HG03159 (cell line): Measurements from ENCODE around the gene FN3K.
"Not testable (repeated sequence)": the region's sequence is repeated elsewhere in the genome, so short reads cannot be mapped to it uniquely, and the experiment has no call there.

ENCODE experiments used
- ATAC-seq: cut with Tn5 transposase; IDR thresholded peaks from one replicate; pipeline ENCODE4 v1.9.1; 2021; ENCODE audit warnings: mild to moderate bottlenecking, moderate library complexity; ENCODE audit not compliant: unreplicated experiment

FN3K gene

DNA sequence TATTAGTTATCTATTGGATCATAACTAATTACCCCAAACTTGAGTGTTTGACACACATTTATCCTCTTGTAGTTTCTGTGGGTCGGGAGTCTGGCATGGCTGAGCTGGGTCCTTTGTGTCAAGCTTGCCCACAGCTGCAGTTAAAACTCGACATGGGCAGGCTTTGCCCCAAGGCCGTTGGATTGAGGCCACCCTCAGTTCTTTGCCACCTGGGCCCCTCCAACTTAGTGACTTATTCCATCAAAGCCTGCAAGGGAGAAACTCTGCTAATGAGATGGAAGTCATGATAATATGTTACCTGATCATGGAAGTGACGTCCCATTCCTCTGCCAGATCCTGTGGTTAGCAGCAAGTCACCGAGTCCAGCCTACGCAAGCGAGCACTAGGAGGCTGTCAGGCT is 33.6 kb downstream of the FN3K start:
- no peak for ATAC-seq

DNA sequence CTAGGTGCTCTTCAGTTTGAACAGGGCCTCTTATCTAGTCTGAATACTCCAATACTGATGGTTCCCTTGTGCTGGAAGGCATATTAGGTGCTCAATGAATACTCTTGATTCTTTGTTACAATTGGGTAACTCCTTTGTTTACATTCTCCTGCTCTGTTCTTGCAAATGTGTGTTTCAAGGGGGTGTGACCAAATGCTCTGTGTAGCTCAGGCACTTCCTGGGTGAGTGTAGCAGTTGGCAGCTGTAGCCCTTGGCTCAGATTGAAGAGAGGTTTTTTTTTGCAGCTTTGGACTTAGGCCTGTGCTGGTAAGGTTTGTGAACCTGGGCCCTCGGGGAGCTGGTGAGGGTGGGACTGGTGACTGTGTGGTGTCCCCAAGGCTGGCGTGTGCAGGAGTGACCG is 36.6 kb downstream of the FN3K start:
- no peak for ATAC-seq

DNA sequence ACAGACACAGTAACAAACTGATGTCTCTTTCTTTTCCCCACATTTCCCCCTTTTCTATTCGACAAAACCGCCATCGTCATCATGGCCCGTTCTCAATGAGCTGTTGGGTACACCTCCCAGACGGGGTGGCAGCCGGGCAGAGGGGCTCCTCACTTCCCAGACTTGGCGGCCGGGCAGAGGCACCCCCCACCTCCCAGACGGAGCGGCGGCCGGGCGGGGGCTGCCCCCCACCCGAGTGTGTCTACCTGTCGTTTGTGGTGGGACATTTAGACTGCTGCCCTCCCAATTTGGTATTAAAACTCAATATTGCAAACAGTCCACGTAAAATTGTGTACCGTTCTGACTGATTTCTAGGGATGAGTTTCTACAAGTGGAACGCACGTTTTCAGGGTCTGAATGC is 39.0 kb downstream of the FN3K start:
- ATAC-seq: not testable (repeated sequence)

DNA sequence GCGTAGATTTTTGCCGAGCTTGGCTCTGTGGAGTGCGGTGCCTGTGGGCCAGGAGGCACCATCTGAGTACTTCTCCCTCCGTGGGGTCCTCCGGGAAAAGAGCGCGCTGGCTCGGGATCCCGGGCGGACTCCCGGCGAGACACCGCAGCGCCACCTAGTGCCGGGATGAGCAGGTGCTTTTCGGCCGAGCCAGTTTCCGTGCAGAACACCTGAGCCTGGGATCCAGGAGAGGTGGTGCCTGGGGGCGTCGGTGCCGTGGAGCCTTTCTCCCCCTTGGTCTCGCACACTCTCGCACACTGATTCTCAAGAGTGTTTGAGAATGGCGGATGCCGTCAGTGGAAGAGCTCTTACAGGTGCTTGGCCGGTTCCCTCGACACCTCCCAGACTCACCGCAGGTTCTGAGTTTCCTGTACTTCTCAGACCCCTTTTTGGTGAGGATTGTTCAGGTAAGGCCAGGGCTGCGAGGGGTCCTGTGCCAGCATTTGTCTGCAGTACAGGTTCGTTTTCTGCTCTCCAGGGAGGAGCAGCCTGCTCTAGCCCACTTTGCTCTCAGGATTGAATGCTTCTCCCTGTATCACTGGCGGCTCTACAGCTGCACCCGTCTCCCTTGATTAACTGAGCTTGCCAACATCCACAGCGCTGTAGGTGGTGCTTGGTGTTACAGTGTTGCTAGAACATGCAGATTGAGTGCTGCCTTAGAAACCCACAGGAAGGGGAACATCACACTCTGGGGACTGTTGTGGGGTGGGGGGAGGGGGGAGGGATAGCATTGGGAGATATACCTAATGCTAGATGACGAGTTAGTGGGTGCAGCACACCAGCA is 39.8 kb downstream of the FN3K start:
- ATAC-seq: no peak

DNA sequence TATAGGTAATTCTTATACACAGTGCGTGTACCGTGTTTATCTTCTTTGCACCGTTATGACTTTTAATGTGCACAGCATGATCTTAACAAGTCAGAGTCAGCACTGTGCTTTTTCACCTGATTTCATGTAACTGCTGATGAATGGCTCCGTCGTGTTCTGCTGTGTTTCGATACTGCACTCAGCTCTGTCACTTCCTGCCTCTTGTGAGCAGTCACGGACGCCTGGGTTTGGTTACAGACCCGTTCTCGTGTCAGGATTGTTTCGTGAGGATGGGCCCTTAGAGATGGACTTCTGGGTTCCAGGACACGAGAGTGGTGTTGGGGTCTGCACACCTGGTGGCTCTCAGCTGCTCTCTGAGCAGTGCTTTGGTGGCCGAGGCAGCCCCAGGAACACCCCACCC is 41.0 kb downstream of the FN3K start:
- no peak for ATAC-seq

DNA sequence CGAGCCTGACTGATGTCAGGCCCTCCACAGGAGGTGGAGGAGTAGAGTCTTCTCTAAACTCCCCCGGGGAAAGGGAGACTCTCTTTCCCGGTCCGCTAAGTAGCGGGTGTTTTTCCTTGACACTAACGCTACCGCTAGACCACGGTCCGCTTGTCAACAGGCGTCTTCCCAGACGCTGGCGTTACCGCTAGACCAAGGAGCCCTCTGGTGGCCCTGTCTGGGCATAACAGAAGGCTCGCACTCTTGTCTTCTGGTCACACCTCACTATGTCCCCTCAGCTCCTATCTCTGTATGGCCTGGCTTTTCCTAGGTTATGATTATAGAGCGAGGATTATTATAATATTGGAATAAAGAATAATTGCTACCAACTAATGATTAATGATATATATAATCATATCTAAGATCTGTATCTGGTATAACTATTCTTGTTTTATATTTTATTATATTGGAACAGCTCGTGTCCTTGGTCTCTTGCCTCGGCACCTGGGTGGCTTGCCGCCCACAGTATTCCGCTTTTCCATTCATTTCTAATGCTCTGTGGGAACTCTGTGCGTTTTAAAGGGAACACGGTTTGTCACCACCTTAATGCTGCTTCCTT is 42.5 kb downstream of the FN3K start:
- ATAC-seq: not testable (repeated sequence)

DNA sequence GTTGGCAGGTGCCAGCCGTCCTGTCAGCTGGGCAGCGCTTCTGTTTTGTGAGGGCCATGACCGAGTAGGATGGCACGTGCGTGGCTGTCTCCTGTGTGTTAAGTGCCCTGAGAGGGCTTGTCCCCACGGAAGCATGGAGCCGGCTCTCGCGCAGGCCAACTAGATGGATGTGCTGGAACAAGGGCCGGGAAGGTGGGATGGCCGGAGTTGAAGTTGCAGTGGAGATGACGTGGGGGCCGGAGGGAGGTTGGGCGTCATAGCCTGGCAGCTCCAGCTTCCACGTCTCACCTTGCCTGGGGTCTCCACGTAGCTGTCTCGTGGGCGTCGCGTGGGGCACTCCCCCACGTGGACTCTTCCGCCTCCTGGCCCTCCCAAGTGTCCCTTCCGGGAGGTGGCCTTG is 44.1 kb downstream of the FN3K start:
- no peak for ATAC-seq

DNA sequence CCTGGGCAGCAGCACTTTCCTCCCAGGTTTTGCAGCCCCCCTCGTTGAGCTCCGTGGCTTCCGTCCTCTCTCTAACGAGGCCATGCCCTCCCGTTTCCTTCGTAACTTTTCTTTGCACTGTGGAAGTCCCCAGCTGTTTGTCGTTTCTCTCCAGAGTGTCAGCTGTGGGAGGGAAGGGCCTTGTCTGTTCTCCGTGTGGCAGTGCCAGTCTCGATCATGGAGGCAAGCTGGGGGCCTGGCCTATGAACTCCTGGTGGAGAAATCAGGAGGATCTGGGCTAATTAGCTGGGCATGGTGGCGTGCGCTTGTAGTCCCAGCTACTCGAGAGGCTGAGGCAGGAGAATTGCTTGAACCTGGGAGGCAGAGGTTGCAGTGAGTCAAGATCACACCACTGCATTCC is 44.8 kb downstream of the FN3K start:
- no peak for ATAC-seq

DNA sequence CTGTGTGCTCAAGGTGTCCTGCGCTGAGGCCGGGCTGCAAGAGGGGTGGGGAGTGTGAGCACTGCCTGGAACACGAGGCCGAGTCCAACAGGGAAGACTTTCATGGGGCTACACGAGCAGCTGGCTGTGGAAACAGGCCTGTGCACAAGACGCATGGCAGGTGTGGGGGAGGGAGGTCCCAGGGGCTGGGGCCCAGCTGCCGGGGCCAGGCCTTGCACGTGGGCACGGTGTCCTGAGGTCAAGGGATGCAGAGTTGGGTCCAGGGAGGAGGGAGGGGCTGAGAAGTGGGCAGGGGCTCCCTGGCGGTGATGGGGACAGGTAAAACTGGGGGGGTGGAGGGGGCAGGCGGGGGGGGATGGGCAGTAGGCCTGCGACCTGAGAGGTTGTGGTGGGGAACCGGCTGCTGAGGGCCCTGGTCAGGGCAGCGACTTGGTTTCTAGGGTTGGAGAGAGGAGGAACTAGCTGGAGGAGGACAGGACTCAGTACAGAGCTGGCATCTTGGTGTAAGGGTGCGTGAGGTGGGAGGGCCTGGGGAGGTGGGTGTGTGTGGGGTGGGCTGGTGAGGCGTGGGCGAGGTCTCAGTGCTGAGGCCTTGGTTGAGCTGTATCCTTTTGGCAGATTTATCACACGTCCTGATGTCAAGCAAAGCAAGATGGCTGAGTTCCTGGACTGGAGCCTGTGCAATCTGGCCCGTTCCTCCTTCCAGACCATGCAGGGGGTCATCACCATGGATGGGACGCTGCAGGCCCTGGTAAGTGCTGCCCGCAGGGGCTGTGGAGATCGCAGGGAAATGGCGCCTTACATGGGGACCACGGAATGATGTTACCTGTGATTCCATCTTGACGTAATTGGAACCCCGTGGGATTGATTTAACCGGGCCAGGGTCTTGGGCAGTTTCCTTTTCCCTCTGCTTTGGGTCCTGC is 45.8 kb downstream of the FN3K start:
- no peak for ATAC-seq

DNA sequence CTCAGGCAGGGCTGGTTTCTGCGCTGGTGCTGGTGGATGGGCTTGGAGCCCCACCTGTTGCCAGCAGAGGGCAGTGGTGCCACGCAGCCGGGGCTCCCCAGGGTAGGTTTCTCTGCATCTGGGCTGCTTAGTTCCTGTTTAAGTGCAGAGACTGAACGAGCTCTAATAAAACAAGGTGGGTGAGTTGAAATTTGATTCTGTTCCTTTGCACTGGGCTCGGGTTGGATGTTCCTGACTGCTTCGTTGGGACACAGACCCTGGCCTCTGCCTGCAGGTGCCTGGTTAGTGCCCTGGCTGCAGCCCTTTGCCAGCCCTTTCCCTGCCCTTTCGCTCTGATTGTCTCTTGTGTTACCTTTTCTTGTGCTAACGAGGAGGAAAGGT is 46.5 kb downstream of the FN3K start:
- ATAC-seq: no peak

DNA sequence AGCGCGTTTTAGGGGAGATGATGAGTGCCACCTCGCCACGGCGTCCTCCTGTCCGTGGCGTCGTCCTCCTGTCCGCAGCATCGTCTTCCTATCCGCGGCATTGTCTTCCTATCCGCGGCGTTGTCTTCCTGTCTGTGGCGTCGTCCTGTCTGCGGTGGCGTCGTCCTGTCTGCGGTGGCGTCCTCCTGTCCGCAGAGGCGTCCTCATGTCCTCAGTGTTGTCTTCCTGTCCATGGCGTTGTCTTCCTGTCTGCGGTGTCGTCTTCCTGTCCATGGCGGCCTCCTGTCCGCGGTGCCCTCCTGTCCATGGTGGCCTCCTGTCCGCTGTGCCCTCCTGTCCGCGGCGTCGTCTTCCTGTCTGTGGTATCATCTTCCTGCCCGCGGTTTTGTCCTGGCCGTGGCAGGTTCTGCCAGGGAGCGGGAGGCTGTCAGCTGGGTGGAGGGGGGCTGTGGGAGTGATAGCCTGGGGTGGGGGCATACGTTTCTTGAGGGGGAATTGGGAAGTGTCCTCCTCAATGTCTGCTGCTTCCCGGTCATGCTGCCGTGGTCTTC is 47.3 kb downstream of the FN3K start:
- ATAC-seq: no peak

DNA sequence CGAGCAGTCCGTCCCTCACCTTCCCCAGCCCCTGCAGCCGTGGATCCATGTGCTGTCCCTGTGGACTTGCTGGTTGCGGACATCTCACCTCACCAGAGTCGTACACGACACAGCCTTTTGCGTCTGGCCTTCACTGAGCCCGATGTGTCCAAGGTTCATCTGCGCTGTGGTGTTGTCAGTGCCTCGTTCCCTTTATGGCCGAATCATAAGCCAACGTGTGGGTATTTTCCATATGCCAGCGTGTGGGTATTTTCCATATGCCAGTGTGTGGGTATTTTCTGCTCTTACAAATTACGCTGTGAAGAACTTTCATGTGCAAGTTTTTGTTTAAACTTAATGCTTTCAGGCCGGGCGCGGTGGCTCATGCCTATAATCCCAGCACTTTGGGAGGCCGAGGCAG is 48.1 kb downstream of the FN3K start:
- ATAC-seq: no peak

DNA sequence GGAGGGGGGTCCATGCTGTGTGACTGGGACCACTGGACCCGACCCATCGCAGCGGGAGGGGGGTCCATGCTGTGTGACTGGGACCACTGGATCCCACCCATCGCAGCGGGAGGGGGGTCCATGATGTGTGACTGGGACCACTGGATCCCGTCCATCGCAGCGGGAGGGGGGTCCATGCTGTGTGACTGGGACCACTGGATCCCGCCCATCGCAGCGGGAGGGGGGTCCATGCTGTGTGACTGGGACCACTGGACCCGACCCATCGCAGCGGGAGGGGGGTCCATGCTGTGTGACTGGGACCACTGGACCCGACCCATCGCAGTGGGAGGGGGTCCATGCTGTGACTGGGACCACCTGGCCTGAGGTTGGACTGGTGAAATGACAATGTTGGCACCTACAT is 50.2 kb downstream of the FN3K start:
- ATAC-seq: not testable (repeated sequence)

DNA sequence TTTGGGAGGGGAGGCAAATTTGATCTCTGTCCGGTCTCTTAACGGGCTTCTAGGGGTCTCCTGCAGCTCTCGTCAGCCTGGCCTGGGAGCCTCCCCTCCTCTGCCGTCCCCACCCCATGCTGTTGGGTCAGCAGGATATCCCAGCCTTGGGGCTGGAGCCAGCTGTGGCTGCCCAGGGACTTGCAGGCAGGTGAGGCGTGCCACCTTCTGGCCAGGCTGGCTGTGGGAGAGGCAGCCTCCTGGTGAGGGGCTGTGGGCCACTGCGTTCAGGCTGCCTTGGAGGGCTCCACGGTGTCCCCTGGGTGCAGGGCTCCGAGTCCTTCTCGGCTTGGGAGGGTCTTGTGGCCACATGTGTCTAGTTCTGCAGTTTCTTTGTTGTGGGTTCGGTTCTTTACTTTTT is 51.0 kb downstream of the FN3K start:
- ATAC-seq: no peak

DNA sequence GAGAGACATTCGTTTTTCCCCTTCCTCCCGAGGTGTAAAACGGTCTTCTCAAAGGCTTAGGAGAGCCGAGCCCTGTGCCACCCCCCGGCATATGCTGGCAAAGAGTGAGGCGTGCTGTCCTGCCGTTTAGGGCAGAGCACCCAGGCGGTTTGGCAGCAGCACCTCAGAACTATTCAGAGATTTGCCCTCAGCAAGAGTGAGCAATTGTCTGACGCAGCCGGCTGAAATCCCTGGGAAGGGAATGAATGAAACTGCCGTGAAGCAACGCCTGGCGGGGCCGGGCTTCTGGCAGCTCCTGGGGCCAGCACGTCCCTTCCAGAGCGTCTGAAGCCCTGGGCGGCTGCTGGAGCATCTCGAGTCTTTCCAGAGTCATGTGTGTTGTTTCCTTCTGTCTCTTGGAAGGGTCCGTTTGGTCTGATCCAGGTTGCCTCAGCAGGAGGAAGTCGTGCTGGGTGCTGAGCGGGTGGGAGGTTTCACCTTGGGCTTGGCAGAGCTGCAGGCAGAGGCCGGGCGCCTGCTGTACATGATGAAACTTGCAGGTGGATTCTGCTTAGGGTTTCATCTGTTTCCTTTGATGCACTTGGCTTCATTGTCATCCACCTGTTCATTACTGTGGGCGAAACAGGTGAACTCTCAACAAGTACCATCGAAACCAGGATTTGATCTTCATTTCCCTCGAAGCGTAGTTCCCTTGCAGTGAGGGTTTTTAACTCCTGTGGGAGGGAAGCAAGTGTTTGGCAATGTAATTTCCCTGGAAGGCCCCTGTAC is 51.9 kb downstream of the FN3K start:
- no peak for ATAC-seq

DNA sequence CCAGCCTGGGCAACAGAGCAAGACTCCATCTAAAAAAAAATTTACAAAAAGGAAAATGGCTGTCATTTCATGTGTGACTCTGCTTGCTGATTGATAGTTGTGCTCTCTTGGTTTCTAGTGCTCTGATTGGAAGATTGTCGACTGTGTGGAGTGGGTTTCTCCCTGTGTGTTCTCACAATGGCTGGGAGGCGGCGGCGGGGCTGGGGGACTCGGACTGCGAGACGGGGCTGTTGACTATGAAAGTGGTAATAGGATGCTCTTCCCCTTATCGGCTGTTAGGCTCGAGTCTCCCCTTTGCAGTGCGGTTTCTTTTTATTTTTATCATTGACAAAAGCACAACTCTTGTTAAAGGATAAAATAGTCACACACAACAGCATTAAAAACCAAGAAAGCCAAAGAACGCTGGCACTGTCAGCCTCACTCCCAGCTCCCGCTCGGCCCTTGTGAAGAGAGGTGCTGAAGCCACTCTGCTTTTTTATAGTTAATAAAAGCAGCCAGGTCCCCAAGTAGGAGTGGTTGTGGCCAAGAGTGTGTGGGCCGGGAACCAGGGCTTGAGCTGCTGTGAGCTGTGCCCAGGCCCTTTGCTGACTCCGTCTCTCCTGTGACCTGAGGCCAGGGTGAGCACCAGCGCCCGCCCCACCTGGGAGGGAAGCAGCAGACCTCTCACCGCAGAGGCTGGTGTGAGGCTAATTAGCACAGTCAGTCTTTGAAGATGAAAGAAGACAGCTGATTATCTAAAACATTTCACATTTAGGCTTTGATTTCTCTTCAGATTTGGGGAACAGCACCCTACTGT is 53.0 kb downstream of the FN3K start:
- no peak for ATAC-seq

DNA sequence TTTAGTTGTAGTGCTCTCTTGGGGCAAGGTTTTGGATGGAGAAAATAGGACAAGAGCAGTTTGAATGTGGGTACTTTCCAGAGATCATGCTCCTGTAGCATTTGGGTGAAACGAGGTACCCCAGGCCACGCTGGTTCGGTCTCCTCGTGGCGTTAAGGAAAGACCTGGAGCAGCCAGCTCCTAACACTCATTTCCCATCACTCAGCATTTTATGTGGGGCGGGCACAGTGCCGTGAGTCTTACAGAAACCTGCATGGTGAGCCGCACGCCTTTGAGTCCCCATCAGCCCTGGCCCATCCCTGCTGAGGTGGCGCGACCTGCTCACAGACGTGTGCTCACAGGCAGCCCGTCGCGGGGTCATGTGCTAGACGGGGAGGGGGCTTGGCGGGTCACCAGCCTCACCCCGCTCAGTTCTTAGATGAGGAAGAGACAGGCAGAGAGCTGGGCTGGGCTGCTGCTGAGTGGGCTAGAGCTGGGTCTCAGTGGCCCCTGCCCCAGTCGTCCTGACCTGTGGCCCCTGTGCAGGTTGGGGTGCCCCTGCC is 53.7 kb downstream of the FN3K start:
- no peak for ATAC-seq

DNA sequence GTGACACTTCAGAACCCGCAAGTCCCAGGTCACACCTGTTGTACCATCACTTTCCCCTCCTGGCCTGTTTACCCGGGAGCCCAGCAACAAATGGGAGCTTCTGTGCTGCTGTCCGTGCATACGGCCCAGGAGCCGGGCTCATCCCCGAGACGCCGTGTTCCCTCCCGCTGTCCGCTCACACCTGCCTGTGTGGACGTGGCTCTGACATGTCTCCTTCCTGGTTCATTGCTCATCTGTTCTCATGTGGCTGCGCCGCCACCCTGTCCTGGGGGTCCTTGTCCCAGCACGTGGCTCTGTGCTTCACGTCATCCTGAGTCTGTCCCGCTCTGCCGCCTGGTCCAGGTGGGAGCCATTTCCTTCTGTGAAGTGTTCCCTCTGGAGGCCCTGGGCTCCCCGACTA is 54.4 kb downstream of the FN3K start:
- no peak for ATAC-seq

DNA sequence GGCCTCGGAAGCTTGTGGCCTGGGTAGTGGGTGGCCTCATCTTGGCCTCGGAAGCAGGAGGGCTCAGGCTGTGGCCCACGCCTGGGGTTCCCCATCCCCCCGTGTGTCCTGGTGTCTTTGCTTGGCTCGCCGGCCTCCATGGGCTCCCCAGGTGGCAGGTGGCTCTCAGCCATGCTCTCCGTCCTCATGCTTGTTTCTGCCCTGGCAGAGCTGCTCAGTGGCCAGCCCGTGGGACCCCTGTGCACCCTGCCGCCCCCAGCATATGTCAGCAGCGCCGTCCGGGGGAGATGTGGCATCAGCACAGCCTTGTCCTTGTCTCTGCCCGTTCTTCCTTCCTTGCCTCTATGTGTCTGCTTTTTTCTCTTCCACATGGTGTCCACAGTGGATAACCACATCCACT is 55.0 kb downstream of the FN3K start:
- ATAC-seq: no peak

DNA sequence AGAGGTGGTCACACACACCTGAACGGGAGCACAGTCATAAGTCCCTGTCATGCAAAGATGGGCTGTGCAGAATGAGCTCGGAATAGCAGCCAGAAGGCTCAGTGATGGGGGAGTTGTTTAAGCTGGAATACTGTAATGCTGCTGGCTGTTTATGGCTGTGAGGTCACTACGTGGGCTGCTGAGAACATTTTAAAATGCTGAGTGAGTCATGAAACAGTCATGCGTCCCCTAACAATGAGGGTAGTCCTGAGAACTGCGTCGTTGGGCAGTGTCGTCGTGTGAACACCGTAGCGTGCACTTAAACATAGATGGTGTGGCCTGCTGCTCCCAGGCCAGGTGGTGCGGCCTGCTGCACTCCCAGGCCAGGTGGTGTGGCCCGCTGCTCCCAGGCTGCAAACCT is 56.1 kb downstream of the FN3K start:
- ATAC-seq: no peak
